ENCODE data around the gene PIGQ.
A peak's percentile ranks its signal among the peaks of the same experiment; 100 is the strongest.

The PIGQ gene

GRCh38 chr16:600781-601180, 31.0 kb downstream of the PIGQ start:
- DNase-seq (ENCODE audit: low spot score) (no peak), FAIRE-seq (no peak)

- FAIRE-seq (no peak), DNase-seq (ENCODE audit: low spot score) (no peak)
Observed at GRCh38 chr16:603933-604332, 34.2 kb downstream of the PIGQ start.

GRCh38 chr16:606656-607307, 37.0 kb downstream of the PIGQ start:
- FAIRE-seq (no peak), DNase-seq (ENCODE audit: low spot score) (no peak)

GRCh38 chr16:608019-608418, 38.3 kb downstream of the PIGQ start:
- DNase-seq (ENCODE audit: low spot score) (no peak), FAIRE-seq (no peak)

GRCh38 chr16:609316-609715, 39.5 kb downstream of the PIGQ start:
- FAIRE-seq (no peak), DNase-seq (ENCODE audit: low spot score) (no peak)

GRCh38 chr16:609984-610383, 40.2 kb downstream of the PIGQ start:
- no peak for FAIRE-seq

GRCh38 chr16:610513-611381, 41.0 kb downstream of the PIGQ start:
- FAIRE-seq (no peak), DNase-seq (ENCODE audit: low spot score) (no peak)

More at GRCh38 chr16:609984-610383, 40.2 kb downstream of the PIGQ start:
- no peak for DNase-seq (ENCODE audit: low spot score)

GRCh38 chr16:615122-615521, 45.4 kb downstream of the PIGQ start:
- FAIRE-seq (no peak), DNase-seq (ENCODE audit: low spot score) (no peak)

- DNase-seq (ENCODE audit: low spot score) (no peak), FAIRE-seq (no peak)
Observed at GRCh38 chr16:616733-617586, 47.2 kb downstream of the PIGQ start.

GRCh38 chr16:617855-618254, 48.1 kb downstream of the PIGQ start:
- FAIRE-seq, result no peak

GRCh38 chr16:619476-620100, 49.8 kb downstream of the PIGQ start:
- FAIRE-seq, result no peak
- DNase-seq (ENCODE audit: low spot score), result no peak

More at GRCh38 chr16:617855-618254, 48.1 kb downstream of the PIGQ start:
- DNase-seq (ENCODE audit: low spot score), result no peak

GRCh38 chr16:620700-621525, 51.1 kb downstream of the PIGQ start:
- DNase-seq (ENCODE audit: low spot score) (no peak), FAIRE-seq (no peak)

GRCh38 chr16:621526-622105, 51.8 kb downstream of the PIGQ start:
- DNase-seq (ENCODE audit: low spot score) (no peak), FAIRE-seq (no peak)

GRCh38 chr16:622920-623280, 53.1 kb downstream of the PIGQ start:
- DNase-seq (ENCODE audit: low spot score) (no peak), FAIRE-seq (no peak)

GRCh38 chr16:624526-625070, 54.8 kb downstream of the PIGQ start:
- FAIRE-seq, result no peak
- no peak for DNase-seq (ENCODE audit: low spot score)

GRCh38 chr16:625117-625976, 55.6 kb downstream of the PIGQ start:
- FAIRE-seq, result no peak
- no peak for DNase-seq (ENCODE audit: low spot score)

- DNase-seq (ENCODE audit: low spot score), result no peak
- FAIRE-seq, result no peak
Observed at GRCh38 chr16:625977-626765, 56.4 kb downstream of the PIGQ start.

- FAIRE-seq (peak; percentile 89), DNase-seq (ENCODE audit: low spot score) (peak; percentile 98)
Observed at GRCh38 chr16:626787-627453, 57.2 kb downstream of the PIGQ start.

Data from RCC 7860 (cell line).